Choroid plexus epithelial cell (primary cell): ENCODE results near the gene PLCD1.
"Not testable (repeated sequence)": the region's sequence is repeated elsewhere in the genome, so short reads cannot be mapped to it uniquely, and the experiment has no call there.

ENCODE experiments used
- DNase-seq: peaks from one replicate; pipeline ENCODE4 v3.0.0-alpha.2; 2010; ENCODE audit warnings: low read depth
- H3K4me3 ChIP-seq: 2 replicates; pipeline ENCODE4 v1.5.1; 2011; ENCODE audit warnings: low read depth, mild to moderate bottlenecking, control low read depth, low read length, moderate library complexity
- CTCF ChIP-seq: conservative IDR thresholded peaks from 2 replicates; pipeline ENCODE4 v1.5.1; 2011; ENCODE audit warnings: low read depth, mild to moderate bottlenecking, control low read depth, inconsistent platforms, low read length, moderate library complexity

PLCD1 gene

GRCh38 chr3:37992271-37993066, 37.0 kb downstream of the PLCD1 start:
- no peak for DNase-seq
- no peak for TF ChIP-seq CTCF
- no peak overlapping the region for H3K4me3 ChIP-seq

- no peak overlapping the region for H3K4me3 ChIP-seq
- TF ChIP-seq CTCF = no peak
- DNase-seq = no peak
Observed at GRCh38 chr3:37991823-37992222, 37.6 kb downstream of the PLCD1 start.

- no peak overlapping the region for H3K4me3 ChIP-seq
- no peak for TF ChIP-seq CTCF
- DNase-seq = no peak
Observed at GRCh38 chr3:37991109-37991508, 38.3 kb downstream of the PLCD1 start.

- no peak within 1 kb of the TSS for H3K4me3 ChIP-seq
- no peak for DNase-seq
- TF ChIP-seq CTCF = no peak
Observed at GRCh38 chr3:37990527-37990926, 38.9 kb downstream of the PLCD1 start, which contains the start of gene VILL. TSS of gene VILL (plus strand) at chr3:37990786. CDS start at chr3:37993673, 2,887 bp downstream.

- DNase-seq = no peak
Observed at GRCh38 chr3:37989821-37990480, 39.5 kb downstream of the PLCD1 start.

GRCh38 chr3:37988931-37989525, 40.4 kb downstream of the PLCD1 start:
- no peak for DNase-seq
- no peak overlapping the region for H3K4me3 ChIP-seq
- TF ChIP-seq CTCF = no peak

More at GRCh38 chr3:37989821-37990480, 39.5 kb downstream of the PLCD1 start:
- no peak overlapping the region for H3K4me3 ChIP-seq
- TF ChIP-seq CTCF = no peak

- DNase-seq, H3K4me3 ChIP-seq: not testable (repeated sequence)
Observed at GRCh38 chr3:37988376-37988775, 41.1 kb downstream of the PLCD1 start.
